Activated CD4-positive, CD25-positive, alpha-beta regulatory T cell (primary cell): ENCODE measurements around the gene ASB2.
A peak's percentile ranks its signal among the peaks of the same experiment; 100 is the strongest.

ENCODE experiments used
- DNase-seq, 4 experiments: peaks; one replicate each; lab custom pipeline; 2025; lab: John Stamatoyannopoulos, UW

ASB2 gene

DNA sequence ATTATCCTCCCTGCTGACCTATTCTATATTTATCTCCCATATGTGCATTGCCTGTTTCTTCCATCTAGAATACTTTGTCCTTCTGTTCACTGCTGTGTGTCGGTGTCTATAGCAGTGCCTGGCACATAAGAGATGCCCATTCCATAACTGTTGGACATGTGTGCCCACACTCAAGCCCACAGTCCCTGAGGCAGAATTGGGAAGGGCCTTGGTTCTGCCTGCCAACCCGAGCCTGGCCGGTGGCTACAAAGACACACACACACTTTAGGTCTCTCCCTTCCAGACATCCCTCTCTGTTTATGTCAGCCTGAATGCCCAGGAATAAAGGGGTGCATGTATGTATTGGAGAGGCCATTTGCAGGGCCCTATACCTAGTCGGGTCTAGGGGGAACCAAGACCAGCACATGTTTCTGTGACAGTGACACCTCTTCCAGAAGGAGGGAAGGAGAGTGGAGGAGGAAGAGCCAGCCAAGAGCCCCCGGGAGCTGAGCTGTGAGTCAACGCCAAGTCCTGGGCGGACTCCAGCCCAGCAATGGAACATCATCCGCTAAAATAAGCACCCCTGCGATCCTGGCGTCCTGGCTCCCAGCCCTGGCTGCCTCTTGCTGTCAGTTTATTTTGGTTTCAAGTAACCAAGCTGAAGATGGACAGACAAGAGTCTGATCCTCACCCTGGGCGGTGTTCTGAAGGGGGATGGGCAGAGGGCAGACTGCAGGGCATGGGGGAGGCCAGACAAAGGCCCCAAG lies 4.3 kb upstream of the ASB2 start:
- no peak for DNase-seq

DNA sequence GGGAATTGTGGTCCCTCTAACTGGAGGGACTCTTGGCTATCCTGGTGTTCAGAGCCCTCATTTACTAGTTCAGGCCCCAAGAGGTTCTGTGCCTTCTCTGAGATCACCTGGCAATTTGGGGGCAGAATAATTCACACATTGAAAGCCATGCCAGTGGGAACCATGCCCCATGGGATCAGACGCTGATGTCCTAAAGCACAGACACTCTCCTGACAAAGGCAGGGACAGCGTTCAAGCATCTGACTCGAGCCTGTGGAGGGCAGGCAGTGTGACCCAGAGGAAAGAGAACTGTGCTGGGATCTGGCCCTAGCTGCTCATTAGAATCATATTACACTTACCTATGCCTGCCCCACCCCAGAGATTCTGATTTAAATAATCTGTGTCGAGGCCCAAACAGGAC lies 2.4 kb upstream of the ASB2 start:
- DNase-seq = no peak

DNA sequence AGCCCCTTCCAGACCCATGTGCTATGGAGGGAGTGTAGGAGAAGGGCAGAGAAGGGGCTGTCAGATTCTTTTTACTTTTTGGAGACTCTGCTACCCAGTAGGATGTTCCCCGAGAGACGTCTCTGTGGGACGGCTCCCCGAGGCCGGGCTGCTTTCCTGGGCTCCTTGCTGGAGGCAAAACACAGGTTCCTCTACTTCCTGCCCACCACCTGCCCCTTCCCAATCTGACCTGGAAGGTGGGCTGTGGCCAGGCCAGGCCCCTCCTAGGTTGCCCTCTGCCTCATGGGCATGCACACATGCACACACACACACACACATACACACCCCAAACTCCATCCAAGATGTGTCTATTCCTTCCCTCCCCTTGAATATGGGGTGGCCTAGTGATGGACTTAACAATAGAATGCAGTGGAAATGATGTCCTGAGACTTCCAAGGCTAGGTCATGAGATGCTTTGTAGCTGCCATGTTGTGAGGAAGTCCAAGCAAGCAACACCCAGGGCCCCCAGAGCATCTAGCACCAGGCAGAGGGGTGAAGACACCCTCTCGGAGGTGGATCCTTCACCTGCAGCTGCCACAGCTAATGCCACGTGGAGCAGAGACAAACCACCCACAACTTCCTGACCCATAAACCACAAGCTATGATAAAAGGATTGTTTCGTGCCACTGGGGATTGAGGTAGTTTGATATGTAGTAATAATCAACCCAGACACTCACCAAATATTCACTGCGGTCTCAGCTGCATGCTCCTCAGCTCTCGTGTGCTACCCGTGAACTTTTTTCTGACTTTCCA lies 1.6 kb upstream of the ASB2 start:
- peak; percentile 21 to 57 (median 38) for DNase-seq

GRCh38 chr14:93977171-93977570 lies 801 bp upstream of the ASB2 start:
- no peak for DNase-seq

DNA sequence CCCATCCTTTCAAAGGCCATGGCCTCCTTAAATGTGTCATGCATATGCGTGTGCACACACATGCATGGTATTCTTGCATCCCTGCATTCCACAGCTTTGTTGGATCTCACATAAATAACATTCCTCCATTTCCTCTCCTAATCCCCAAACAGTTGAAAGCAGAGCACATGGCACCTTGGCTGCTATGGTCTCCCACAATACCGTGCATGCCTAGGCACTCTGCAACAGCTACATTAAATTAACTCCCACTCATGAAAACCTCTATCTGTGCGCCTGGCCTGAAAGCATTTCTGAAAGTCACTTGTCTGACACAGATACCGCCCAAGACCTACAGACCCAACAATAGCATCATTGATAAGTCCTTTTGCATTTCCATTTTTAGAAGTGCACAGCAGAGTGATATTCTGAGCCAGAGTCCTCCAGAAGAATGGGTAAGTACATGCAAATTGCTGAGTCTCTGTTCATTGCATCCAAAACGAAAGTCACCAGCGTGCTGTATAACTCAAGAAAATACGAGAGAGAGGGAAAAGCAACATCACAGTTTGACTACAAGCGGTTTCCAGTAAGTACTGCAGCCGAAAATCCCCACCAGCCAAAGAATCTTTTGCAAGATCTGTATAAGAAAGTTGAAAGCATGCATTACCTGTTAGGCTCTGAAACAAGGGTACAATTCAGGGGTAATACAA lies 436 bp downstream of the ASB2 start:
- DNase-seq = no peak

DNA sequence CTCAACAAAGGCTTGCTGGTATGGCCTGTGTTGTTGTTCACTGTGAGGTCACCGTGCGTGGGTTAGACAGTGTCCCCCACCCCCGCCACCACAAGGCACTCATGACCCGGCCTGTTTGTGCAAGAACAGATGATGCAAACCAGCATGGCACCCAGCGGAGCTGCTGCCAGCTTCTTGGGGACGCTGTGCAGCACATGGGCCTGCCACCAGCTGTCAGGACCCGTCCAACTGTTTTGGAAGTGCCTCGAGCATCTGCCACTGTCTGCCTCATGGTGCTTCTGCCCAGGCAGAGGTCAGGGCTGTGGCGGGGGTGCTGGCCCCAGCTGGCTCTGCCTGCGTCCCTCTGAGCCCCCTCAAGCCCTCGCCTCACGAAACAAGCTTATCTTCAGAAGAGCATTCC lies 1.5 kb downstream of the ASB2 start:
- no peak for DNase-seq

DNA sequence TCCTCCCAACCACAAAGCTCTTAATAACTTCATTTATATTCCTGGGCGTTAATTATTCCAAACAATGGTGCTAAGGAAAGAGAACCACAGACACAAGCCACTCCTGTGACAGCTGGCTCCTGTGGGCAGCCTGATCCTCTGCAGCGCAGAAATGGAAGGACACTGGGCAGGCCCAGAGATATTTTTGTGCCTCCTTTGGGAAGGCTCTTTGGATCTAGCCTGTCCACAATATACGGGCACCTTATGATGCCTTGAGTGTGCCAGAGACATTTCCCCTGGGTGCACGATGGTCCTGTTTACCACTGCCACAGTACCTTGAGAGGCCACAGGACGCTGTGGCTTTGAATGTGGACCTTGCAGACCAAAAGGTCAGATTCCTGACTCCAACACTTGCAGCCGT lies 2.1 kb downstream of the ASB2 start:
- no peak for DNase-seq

DNA sequence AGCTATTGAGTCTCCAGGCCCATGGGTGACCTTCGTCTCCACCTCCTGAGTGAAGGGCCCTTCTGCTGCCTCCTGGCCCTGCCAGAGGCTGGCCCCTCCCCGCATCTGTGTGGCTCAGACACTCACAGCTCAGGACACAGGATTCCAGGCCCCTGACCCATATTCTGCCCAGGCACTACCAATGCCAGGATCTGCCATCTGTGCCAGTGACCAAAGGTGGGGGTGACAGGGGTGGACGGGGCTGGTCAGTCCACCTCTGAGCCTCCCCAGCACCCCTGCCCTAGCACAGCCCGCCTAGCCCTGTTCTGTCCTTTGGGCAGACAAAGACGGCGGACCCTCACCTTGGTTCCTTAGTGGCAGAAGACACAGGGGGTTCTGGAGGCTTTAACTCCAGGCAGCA lies 2.8 kb downstream of the ASB2 start:
- no peak for DNase-seq

DNA sequence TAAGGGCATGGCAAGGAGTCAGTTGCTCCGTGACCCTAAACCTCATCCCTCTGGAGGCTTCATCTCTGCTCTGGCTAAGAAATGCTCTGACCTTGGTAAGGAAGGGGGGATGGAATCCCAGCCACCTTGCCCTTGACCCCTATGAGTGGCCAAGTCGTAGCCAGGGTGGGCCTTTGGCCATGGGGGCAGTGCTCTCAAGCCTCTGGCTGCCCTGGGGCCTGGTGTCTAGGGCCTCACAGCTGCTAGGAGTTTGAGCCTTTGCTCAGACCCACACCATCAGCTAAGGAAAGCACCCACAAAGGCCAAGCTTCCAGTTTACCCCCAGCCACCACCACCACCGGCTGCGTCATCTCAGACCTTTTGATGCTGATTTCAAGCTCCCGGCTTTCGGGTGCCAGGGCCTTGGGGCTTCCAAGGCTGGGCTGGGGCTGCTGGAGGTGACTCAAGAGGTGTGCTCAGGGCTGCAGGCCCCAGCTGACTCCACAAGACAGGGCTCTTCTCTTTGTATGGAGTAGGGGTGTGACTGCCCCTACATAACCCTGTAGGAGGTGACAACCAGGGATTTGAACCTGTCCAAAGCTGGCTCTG lies 3.7 kb downstream of the ASB2 start:
- DNase-seq = no peak

DNA sequence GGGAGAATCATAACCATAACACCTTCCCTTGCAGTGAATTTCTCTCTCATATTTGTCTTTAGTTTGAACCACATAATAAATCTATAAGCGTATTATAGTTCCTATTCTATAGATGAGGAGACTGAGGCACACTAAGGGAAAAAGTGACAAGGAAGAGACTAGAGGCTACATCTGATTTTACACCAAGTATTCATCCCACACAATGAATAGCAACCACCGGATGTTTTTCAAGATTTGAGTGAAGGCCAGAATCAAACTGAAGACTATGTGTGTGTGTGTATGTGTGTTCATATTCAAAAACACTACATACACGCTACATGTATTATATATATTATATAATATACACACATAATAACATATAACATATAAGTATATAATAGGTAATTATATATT lies 4.7 kb downstream of the ASB2 start:
- no peak for DNase-seq

DNA sequence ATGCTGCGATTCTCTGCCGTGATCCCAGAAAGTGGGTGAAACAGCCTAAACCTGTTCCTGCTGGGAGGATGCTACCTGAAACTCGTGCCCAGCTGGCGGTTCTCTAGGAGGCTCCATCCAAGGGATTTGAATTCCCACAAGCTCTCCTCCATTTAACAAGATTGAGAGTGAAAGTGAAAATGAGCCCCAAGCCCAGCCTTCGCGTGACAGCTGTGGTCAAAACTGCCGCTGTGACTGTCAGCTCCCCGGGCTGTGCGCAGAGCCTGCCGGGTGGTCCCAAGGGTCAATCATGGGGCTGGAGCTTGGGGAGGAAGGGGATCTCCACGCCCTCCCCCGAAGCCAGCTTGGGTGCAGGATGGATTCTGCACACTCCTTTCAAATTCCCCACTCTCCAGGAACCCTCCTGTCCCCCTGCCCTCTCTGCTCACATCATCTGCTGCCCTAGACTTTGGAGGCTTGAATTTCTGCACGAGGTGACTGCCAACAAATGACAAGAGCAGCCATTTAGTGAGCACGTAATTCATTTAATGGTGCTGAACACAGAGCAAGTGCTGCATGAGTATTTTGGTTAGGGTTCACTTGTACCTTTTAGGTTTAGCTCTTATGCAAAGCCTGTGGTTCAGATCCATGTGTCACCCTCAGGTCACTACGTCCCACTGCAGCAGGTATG lies 5.3 kb downstream of the ASB2 start:
- DNase-seq = peak in 3 of 4 experiments; percentile 16 to 46 (median 42)

DNA sequence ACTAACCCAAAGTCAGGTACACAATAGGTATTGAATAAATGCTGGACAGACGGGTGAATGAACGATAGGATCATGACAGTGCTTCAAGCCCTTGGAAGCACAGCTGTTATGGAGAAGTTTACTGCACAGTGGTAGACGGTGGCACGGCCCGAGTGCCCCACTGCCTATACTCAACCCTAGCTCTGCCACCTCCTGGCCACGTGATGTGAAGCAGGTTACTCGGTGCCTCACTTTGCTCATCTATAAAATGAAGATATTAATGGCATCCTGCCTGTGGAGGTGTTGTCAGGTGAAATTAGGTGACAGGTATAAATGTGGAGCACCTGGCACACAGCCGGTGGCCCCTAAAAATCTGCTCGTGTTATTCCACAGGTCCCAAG lies 5.8 kb downstream of the ASB2 start:
- DNase-seq = peak in 3 of 4 experiments; percentile 32 to 57 (median 42)

DNA sequence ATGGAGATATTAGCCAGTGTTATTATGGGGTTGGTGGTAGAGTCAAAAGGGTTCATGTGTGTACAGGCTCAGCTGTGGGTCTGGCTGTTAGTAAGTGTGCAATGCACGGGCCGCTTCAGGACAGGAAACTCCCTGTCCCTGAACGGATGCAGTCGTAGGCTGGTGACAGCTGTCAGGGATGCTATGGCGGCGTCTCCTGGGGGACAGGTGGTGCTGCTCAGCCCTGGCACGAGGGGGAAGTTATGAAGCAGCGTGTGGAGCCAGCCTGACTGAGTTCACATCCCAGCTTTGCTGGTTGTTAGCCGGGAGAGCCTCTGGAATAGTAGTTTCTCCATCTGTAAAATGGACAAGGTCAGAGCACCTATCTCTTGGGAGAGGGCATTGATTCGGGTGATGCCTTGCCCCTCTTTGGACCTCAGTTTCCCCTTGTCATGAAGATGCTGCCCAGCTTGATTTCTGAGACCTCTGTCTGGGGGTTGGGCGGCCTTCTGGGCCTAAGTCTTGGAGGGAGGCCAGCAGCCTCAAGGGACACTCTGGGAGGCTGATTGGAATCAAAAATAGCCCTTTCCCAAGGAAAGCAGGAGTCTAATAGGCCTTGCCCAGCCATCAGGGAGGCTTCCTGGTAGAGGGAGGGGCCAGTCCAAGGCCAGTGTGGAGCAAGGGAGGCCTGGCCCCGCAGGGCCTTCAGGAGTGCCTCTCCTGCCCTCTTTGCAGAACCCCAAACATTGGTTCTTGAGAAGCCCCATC lies 7.1 kb downstream of the ASB2 start:
- no peak for DNase-seq

DNA sequence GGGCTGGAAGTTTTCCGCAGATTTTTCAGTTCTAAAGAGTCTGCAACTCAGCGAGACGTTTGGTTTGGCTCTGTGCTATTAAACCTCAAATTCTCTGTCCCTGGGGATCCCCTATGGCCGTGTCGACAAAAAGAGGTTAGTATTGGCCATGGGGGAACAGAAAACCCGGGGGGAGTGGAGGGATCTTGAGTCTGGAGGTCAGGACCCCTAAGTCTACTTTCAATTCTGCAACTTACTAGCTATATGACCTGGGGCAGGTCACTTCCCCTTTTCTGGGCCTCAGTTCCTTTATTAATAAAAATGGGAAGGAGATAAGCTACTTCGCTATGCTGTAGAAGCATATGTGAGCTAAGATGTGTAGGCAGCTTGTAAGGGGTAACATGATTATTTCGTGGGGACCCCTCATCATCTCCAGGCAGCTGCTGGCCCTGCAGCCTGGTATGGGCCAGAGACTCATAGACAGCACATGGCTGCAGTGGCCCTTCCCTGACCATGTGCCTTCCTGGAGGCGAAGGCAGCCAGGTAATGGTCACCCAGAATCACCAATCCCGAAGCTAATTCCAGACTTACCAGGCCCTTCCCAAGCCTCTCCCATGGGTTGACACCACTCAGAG lies 8.6 kb downstream of the ASB2 start:
- DNase-seq = no peak

- no peak for DNase-seq
Measured at GRCh38 chr14:93965946-93966474, 10.4 kb downstream of the ASB2 start.

- DNase-seq = no peak
Measured at GRCh38 chr14:93965287-93965821, 11.0 kb downstream of the ASB2 start.

DNA sequence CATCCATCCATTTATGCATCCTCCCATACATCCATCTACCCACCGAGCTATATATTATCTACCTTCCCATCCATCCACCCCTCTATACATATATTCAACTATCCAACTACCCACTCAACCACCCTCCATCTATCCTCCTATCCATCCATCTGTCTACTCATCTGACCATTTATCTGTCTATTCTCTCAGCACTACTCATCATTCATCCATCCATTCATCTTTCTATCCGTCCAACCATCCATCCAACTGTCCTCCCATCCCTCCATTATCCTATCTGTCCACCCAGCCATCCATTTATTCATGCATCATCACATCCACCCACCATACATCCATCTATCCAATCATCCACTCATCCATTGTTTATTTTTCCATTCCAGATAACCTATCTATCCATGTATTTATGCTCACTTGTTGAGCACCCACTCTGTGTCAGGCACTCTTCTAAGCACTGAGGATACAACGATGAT lies 11.5 kb downstream of the ASB2 start:
- no peak for DNase-seq

DNA sequence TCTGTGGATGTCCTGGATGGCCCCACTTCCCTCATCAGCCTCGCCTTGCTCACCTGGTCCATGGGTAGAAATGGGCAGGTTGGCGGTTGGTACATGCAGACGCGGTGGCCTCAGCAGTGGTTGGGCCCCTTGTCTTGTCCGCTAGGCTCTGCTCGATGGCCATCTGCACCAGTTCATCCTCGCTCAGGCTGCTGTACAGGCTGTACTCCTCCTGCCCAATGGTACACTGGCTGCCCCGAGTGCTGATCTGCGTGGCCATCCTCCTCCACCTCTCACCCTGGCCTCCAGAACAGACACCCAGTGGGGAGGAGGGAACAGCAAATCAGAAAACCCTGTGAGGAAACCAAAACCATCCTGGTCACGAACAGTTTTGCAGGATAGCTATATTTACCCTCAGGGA lies 12.1 kb downstream of the ASB2 start:
- no peak for DNase-seq

- no peak for DNase-seq
Measured at GRCh38 chr14:93963692-93964091, 12.7 kb downstream of the ASB2 start.
